RWPE2 (cell line): ENCODE data around the gene HLA-C.

Source experiments
- ATAC-seq: fragments of 200-7000 bp; cut with Tn5 transposase; 3 replicates; pipeline ENCODE4 v1.9.1; 2021; ENCODE audit warnings: low read depth
- DNase-seq: peaks from one replicate; pipeline ENCODE4 v3.0.0-alpha.2; 2020; ENCODE audit warnings: low spot score
- H3K27ac ChIP-seq: fragments of 450-650 bp; 2 replicates; pipeline ENCODE4 v1.5.1; 2017; ENCODE audit warnings: mild to moderate bottlenecking; ENCODE audit not compliant: poor library complexity, severe bottlenecking
- H3K27me3 ChIP-seq: fragments of 250-450 bp; sonication (Bioruptor Pico); 2 replicates; pipeline ENCODE4 v1.5.1; 2021; ENCODE audit warnings: mild to moderate bottlenecking, moderate library complexity; ENCODE audit not compliant: insufficient read depth, poor library complexity, severe bottlenecking
- H3K36me3 ChIP-seq: fragments of 250-450 bp; sonication (Bioruptor Pico); 2 replicates; pipeline ENCODE4 v1.5.1; 2020; ENCODE audit warnings: low read depth, mild to moderate bottlenecking, moderate library complexity
- H3K4me1 ChIP-seq: fragments of 250-450 bp; sonication (Bioruptor Pico); 2 replicates; pipeline ENCODE4 v1.5.1; 2021; ENCODE audit warnings: mild to moderate bottlenecking, moderate library complexity; ENCODE audit not compliant: insufficient read depth, poor library complexity, severe bottlenecking
- H3K4me3 ChIP-seq: fragments of 250-450 bp; sonication (Bioruptor Pico); 2 replicates; pipeline ENCODE4 v1.5.1; 2021; ENCODE audit warnings: mild to moderate bottlenecking, moderate library complexity; ENCODE audit not compliant: severe bottlenecking
- H3K9me3 ChIP-seq: fragments of 250-450 bp; sonication (Bioruptor Pico); 2 replicates; pipeline ENCODE4 v1.5.1; 2021; ENCODE audit warnings: mild to moderate bottlenecking, moderate library complexity; ENCODE audit not compliant: severe bottlenecking
- TF ChIP-seq, protein P1 (sequence below): fragments of 450-650 bp; IDR thresholded peaks from one replicate; pipeline ENCODE4 v1.5.1; 2017; ENCODE audit warnings: mild to moderate bottlenecking, moderate library complexity; ENCODE audit not compliant: poor library complexity, severe bottlenecking

The HLA-C gene

DNA sequence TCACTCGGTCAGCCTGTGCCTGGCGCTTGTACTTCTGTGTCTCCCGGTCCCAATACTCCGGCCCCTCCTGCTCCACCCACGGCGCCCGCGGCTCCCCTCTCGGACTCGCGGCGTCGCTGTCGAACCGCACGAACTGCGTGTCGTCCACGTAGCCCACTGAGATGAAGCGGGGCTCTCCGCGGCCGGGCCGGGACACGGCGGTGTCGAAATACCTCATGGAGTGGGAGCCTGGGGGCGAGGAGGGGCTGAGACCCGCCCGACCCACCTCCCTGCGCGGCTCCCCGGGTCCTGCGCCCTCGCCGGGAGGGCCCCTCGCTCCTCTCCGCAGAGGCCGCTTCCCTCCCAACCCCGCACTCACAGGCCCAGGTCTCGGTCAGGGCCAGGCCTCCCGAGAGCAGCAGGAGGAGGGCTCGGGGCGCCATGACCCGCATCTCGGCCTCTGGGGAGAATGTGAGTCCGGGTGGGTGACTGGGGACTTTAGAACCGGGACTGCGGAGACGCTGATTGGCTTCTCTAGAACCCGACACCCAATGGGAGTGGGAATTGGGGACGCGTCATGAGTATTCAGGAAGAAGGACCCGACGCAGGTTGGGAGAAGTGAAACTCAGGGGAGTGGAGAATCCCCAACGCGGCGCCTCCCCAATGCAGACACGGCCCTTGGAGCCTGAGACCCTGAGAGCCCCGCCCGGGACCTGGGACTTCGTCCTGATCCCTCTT lies at the start of gene HLA-C:
HLA-C (minus strand) TSS at position 452 of the 717 bp plus-strand sequence; CDS start at position 431, 21 bp downstream.
- TF ChIP-seq, protein P1, sequence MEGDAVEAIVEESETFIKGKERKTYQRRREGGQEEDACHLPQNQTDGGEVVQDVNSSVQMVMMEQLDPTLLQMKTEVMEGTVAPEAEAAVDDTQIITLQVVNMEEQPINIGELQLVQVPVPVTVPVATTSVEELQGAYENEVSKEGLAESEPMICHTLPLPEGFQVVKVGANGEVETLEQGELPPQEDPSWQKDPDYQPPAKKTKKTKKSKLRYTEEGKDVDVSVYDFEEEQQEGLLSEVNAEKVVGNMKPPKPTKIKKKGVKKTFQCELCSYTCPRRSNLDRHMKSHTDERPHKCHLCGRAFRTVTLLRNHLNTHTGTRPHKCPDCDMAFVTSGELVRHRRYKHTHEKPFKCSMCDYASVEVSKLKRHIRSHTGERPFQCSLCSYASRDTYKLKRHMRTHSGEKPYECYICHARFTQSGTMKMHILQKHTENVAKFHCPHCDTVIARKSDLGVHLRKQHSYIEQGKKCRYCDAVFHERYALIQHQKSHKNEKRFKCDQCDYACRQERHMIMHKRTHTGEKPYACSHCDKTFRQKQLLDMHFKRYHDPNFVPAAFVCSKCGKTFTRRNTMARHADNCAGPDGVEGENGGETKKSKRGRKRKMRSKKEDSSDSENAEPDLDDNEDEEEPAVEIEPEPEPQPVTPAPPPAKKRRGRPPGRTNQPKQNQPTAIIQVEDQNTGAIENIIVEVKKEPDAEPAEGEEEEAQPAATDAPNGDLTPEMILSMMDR, result no peak
- Histone ChIP-seq H3K4me3 (peak within 1 kb of the TSS; percentile 61), H3K9me3 (no peaks in the 10 kb centered on the region), H3K4me1 (no peaks in the 10 kb centered on the region), H3K27ac (peak within 1 kb of the TSS; percentile 39), H3K36me3 (peaks cover 11% of the 10 kb centered on the region), H3K27me3 (no peaks in the 10 kb centered on the region)
- ATAC-seq (peak; percentile 95), DNase-seq (peak; percentile 90)

DNA sequence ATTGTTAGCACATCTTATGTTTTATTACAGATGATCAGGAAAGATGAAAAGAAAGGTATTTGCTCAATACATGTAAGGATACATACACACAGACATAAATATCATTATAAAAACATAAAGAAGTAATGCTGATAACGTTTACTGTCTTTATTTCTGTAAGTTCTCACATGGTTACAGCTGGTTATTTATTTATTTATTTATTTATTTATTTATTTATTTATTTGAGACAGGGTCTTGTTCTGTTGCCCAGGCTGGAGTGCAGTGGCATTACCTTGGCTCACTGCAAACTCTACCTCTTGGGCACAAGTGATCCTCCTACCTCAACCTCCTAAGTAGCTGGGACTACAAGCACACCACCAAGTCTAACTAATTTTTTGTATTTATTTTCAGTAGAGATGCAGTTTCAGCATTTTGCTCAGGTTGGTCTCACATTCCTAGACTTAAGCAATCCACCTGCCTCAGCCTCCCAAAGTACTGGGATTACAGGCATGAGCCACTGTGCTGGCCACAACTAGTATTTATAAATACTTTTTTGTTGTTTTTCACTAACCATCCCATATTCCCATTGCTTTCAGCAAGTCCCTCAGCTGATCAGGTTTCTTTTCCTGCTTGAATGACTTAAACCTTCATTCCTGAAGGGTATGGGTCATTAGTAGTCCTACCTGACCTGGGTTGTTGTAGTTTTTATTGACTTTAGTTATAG lies 49.3 kb upstream of the HLA-C start:
- Histone ChIP-seq H3K27ac (no peak overlapping the region), H3K4me3 (no peak overlapping the region), H3K36me3 (no peaks in the 10 kb centered on the region), H3K4me1 (no peaks in the 10 kb centered on the region), H3K27me3 (no peaks in the 10 kb centered on the region), H3K9me3 (no peaks in the 10 kb centered on the region)
- DNase-seq (no peak), ATAC-seq (peak; percentile 85)
- TF ChIP-seq, protein P1, result no peak

DNA sequence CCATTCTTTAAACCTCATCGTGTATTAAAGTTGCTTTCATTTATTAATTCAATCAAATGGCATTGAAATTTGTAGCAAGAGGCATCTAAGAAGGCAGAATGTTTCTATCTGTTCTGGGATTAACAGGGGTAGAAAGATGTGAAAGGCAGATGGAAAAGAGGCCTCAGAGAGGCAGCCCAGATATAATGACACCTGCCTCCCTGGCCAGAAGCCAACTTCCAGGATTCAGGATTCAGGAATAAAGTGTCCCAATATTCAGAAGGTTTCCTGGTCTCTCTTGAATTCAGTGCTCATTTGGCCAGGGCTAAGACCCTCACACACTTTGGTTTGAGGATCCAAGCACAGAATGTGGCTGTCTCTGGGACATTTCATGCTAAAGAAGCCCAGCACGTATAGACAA lies 45.1 kb upstream of the HLA-C start:
- no peak overlapping the region for H3K27ac ChIP-seq
- TF ChIP-seq, protein P1, result no peak
- H3K4me1 ChIP-seq, result no peaks in the 10 kb centered on the region
- no peaks in the 10 kb centered on the region for H3K9me3 ChIP-seq
- H3K36me3 ChIP-seq, result no peaks in the 10 kb centered on the region
- no peak overlapping the region for H3K4me3 ChIP-seq
- DNase-seq, result no peak
- H3K27me3 ChIP-seq, result peaks cover 28% of the 10 kb centered on the region
- ATAC-seq, result no peak

DNA sequence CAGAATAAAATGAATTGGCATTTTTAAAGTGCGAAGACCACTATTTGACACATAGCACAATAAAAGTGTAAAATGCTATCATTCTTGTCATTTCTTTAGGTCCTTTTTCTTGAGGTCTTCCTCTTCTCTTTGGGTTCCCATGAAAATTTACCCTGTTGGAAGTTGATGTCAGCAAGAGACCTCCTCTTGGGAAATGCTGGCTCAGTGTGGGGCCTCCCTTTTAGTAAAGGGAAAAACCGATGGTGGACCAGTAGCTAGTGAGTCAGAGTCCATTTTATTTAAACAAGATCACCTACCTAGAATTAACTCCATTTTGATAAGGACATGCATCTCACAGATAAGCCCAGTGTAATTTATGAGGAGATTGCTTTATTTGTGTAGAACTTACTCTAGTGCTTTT lies 37.7 kb upstream of the HLA-C start:
- Histone ChIP-seq H3K27ac (no peak overlapping the region), H3K27me3 (peaks cover 46% of the 10 kb centered on the region), H3K9me3 (no peaks in the 10 kb centered on the region), H3K4me3 (no peak overlapping the region), H3K36me3 (no peaks in the 10 kb centered on the region), H3K4me1 (no peaks in the 10 kb centered on the region)
- ATAC-seq (no peak), DNase-seq (no peak)
- TF ChIP-seq, protein P1, result no peak

DNA sequence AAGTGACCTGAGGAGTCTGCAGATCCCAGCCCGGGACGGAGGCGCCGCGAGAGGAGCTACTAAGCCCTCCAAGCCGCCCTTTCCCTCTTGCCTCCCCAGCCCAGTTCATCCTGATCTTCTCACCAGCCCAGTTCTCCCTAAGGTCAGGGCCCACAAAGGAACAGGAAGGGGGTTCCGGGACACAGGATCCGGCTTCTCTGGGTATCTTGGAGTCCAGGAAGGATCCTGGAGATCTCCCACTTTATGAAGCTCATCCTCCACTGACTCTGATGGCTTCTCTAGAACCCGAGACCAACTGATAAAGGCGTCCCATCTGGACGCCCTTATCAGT lies 36.9 kb upstream of the HLA-C start:
- no peak overlapping the region for H3K4me3 ChIP-seq

More for the DNA sequence above, 36.9 kb upstream of the HLA-C start:
- DNase-seq (no peak), ATAC-seq (no peak)
- TF ChIP-seq, protein P1, result no peak
- Histone ChIP-seq H3K27me3 (peaks cover 37% of the 10 kb centered on the region), H3K27ac (no peak overlapping the region), H3K9me3 (no peaks in the 10 kb centered on the region), H3K36me3 (no peaks in the 10 kb centered on the region), H3K4me1 (no peaks in the 10 kb centered on the region)
